Measurements from ENCODE around the gene CHD9NB. TPM values are rescaled to one million over a fixed set of nuclear protein-coding genes. Genes with fewer than 3 reads are reported as not detected.

Gene CHD9NB
- total RNA-seq, 2 donors from 2014 or later, result 3.1 to 12.5 TPM

- Histone ChIP-seq H3K27ac (peak overlapping the region in 3 of 4 donors; percentile 29 to 63 (median 61)), H3K27me3 (no peaks in the 10 kb centered on the region), H3K36me3 (replicated peaks in 1 of 2; ENCODE audit: insufficient read depth in 1 of 2, low read depth in 2 of 2) (no peaks in the 10 kb centered on the region), H3K9me3 (no peaks in the 10 kb centered on the region), H3K4me1 (peaks cover 13% of the 10 kb centered on the region), H3K4me3 (no peak overlapping the region)
- intact Hi-C loops (cut with DNase I), result no loop called here
- WGBS, 2 donors, result 88 to 92% methylated on average over 7 to 8 of the region's 8 CpGs
- TF ChIP-seq POLR2A (IDR thresholded peaks at IDR 0.05) (no peak), CTCF (IDR thresholded peaks at IDR 0.05) (no peak)
- ATAC-seq (no peak), DNase-seq (no peak)
Observed at GRCh38 chr16:53084746-53085334, 32.1 kb upstream of the CHD9NB start.

- Histone ChIP-seq H3K27me3 (no peaks in the 10 kb centered on the region), H3K4me1 (peaks cover 13% of the 10 kb centered on the region), H3K4me3 (no peak overlapping the region), H3K9me3 (no peaks in the 10 kb centered on the region), H3K27ac (no peak overlapping the region), H3K36me3 (replicated peaks in 1 of 2; ENCODE audit: insufficient read depth in 1 of 2, low read depth in 2 of 2) (no peaks in the 10 kb centered on the region)
- TF ChIP-seq POLR2A (IDR thresholded peaks at IDR 0.05), result no peak
- TF ChIP-seq CTCF (IDR thresholded peaks at IDR 0.05), result no peak
- ATAC-seq (no peak), DNase-seq (no peak)
- WGBS, 2 donors, result 89 to 96% methylated on average over 3 to 4 of the region's 4 CpGs
- intact Hi-C loops (cut with DNase I), result no loop called here
Observed at GRCh38 chr16:53084141-53084541, 31.4 kb upstream of the CHD9NB start.

- Histone ChIP-seq H3K4me3 (no peak overlapping the region), H3K4me1 (peaks cover 13% of the 10 kb centered on the region), H3K36me3 (replicated peaks in 1 of 2; ENCODE audit: insufficient read depth in 1 of 2, low read depth in 2 of 2) (no peaks in the 10 kb centered on the region), H3K27ac (no peak overlapping the region), H3K27me3 (no peaks in the 10 kb centered on the region), H3K9me3 (no peaks in the 10 kb centered on the region)
- ATAC-seq, result no peak
- 83 to 89% methylated on average over 1 of the region's 1 CpG for WGBS, 2 donors
- intact Hi-C loops (cut with DNase I), result no loop called here
- TF ChIP-seq CTCF (IDR thresholded peaks at IDR 0.05), result no peak
- no peak for TF ChIP-seq POLR2A (IDR thresholded peaks at IDR 0.05)
- DNase-seq, result no peak
Observed at GRCh38 chr16:53083119-53083518, 30.4 kb upstream of the CHD9NB start.

- WGBS, 2 donors, result 48 to 57% methylated on average over 4 of the region's 4 CpGs
- no peak for ATAC-seq
- DNase-seq, result no peak
- peaks cover 13% of the 10 kb centered on the region for H3K4me1 ChIP-seq
- H3K27ac ChIP-seq, result no peak overlapping the region
- TF ChIP-seq CTCF (IDR thresholded peaks at IDR 0.05), result no peak
- TF ChIP-seq POLR2A (IDR thresholded peaks at IDR 0.05), result no peak
- H3K4me3 ChIP-seq, result no peak overlapping the region
- no peaks in the 10 kb centered on the region for H3K36me3 ChIP-seq (replicated peaks in 1 of 2; ENCODE audit: insufficient read depth in 1 of 2, low read depth in 2 of 2)
- intact Hi-C loops (cut with DNase I), result no loop called here
- H3K9me3 ChIP-seq, result no peaks in the 10 kb centered on the region
- no peaks in the 10 kb centered on the region for H3K27me3 ChIP-seq
Observed at GRCh38 chr16:53082509-53082908, 29.8 kb upstream of the CHD9NB start.

All from body of pancreas (tissue), 4 donors.